Breast epithelium (tissue), 3 donors: ENCODE measurements around the gene KRT37.

Source experiments
- POLR2A ChIP-seq: fragments of 450-650 bp; IDR thresholded peaks from one replicate; pipeline ENCODE4 v1.6.1; 2016; ENCODE audit warnings: antibody characterized with exemption, mild to moderate bottlenecking, moderate library complexity
- TF ChIP-seq, protein P1 (sequence below), 3 donors: fragments of 450-650 bp; IDR thresholded peaks; one replicate each; pipeline ENCODE4 v1.5.1; 2016 to 2017; ENCODE audit warnings: antibody characterized with exemption in 3 of 3, mild to moderate bottlenecking in 3 of 3, moderate library complexity in 3 of 3

DNA sequence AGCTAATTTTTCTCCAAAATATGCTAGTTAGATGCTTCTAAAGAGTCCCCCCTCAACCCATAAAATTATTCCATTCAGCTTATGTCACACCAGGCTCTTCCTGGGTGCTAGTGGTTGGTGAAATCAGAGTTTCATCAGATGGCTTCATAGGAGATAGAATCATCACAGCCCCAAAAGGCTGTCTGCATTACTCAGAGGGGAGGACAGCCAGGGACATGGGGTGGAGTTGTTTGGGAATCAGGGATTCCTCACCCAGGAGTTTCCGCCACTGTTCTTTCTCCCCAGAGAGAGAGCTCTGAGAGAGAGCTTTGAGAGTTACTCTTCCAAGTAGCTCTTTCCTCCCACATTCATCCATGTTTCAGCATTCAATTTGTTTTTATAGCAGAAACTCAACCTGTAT is 42.0 kb downstream of the KRT37 start:
- TF ChIP-seq, protein P1, sequence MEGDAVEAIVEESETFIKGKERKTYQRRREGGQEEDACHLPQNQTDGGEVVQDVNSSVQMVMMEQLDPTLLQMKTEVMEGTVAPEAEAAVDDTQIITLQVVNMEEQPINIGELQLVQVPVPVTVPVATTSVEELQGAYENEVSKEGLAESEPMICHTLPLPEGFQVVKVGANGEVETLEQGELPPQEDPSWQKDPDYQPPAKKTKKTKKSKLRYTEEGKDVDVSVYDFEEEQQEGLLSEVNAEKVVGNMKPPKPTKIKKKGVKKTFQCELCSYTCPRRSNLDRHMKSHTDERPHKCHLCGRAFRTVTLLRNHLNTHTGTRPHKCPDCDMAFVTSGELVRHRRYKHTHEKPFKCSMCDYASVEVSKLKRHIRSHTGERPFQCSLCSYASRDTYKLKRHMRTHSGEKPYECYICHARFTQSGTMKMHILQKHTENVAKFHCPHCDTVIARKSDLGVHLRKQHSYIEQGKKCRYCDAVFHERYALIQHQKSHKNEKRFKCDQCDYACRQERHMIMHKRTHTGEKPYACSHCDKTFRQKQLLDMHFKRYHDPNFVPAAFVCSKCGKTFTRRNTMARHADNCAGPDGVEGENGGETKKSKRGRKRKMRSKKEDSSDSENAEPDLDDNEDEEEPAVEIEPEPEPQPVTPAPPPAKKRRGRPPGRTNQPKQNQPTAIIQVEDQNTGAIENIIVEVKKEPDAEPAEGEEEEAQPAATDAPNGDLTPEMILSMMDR (IDR thresholded peaks at IDR 0.05) = no peak
- no peak for TF ChIP-seq POLR2A
